Neural progenitor cell (in vitro differentiated cells): Measurements from ENCODE around the gene MRTFB.

Experiments
- CTCF ChIP-seq: fragments of 200-600 bp; sonication (generic); IDR thresholded peaks from 2 replicates; pipeline ENCODE4 v1.5.1; 2017; ENCODE audit warnings: antibody characterized with exemption, mild to moderate bottlenecking
- EZH2 ChIP-seq: fragments of 200-600 bp; sonication (generic); IDR thresholded peaks from 2 replicates; pipeline ENCODE4 v1.6.1; 2017; ENCODE audit warnings: antibody characterized with exemption, mild to moderate bottlenecking, moderate library complexity
- EZH2phosphoT487 ChIP-seq: fragments of 200-600 bp; sonication (generic); IDR thresholded peaks from 2 replicates; pipeline ENCODE4 v1.6.1; 2017; ENCODE audit warnings: antibody characterized with exemption

- TF ChIP-seq CTCF (no peak), EZH2 (no peak), EZH2phosphoT487 (no peak)
Measured at GRCh38 chr16:14062261-14062660, 8.9 kb upstream of the MRTFB start.
